OCI-LY1 (cell line): ENCODE results near the gene RPP14.
A peak's percentile ranks its signal among the peaks of the same experiment; 100 is the strongest.

Experiments used
- H2AFZ ChIP-seq: fragments of 200-600 bp; sonication (generic), shearing (Covaris generic); 2 replicates; pipeline ENCODE4 v1.6.0; 2014; ENCODE audit warnings: antibody characterized with exemption, mild to moderate bottlenecking, low read length
- H3F3A ChIP-seq: fragments of 200-600 bp; sonication (generic), shearing (Covaris generic); 2 replicates; pipeline ENCODE4 v1.6.0; 2014; ENCODE audit warnings: mild to moderate bottlenecking, antibody characterized with exemption, low read length, moderate library complexity; ENCODE audit not compliant: insufficient read depth
- H3K27ac ChIP-seq: fragments of 200-600 bp; sonication (generic); 2 replicates; pipeline ENCODE4 v1.5.1; 2014; ENCODE audit warnings: low read length, mixed run types, mild to moderate bottlenecking, low read depth; ENCODE audit not compliant: poor library complexity, severe bottlenecking
- H3K27me3 ChIP-seq: fragments of 200-600 bp; sonication (generic); 2 replicates; pipeline ENCODE4 v1.6.0; 2014; ENCODE audit warnings: antibody characterized with exemption, mild to moderate bottlenecking, low read length, moderate library complexity; ENCODE audit not compliant: insufficient read depth
- H3K36me3 ChIP-seq: fragments of 200-600 bp; sonication (generic); 2 replicates; pipeline ENCODE4 v1.6.1; 2014; ENCODE audit warnings: mild to moderate bottlenecking, antibody characterized with exemption, low read length, moderate library complexity, mixed read lengths; ENCODE audit not compliant: insufficient read depth
- H3K4me1 ChIP-seq: fragments of 200-600 bp; sonication (generic); 2 replicates; pipeline ENCODE4 v1.5.1; 2014; ENCODE audit warnings: mild to moderate bottlenecking, low read length, moderate library complexity; ENCODE audit not compliant: insufficient read depth, severe bottlenecking
- H3K4me2 ChIP-seq: fragments of 200-600 bp; sonication (generic), shearing (Covaris generic); 2 replicates; pipeline ENCODE4 v1.6.1; 2014; ENCODE audit warnings: low read length
- H3K4me3 ChIP-seq: fragments of 200-600 bp; sonication (generic); 2 replicates; pipeline ENCODE4 v1.5.1; 2014; ENCODE audit warnings: low read length, low read depth, mild to moderate bottlenecking, mixed read lengths; ENCODE audit not compliant: poor library complexity, severe bottlenecking
- H3K79me2 ChIP-seq: fragments of 200-600 bp; shearing (Covaris generic); 2 replicates; pipeline ENCODE4 v1.6.1; 2016; ENCODE audit warnings: mixed run types, low read length, mixed read lengths; ENCODE audit not compliant: insufficient read depth
- H3K9ac ChIP-seq: fragments of 200-600 bp; sonication (generic), shearing (Covaris generic); 2 replicates; pipeline ENCODE4 v1.6.1; 2014; ENCODE audit warnings: mild to moderate bottlenecking, low read length, mixed read lengths
- H3K9me2 ChIP-seq: fragments of 200-600 bp; sonication (generic), shearing (Covaris generic); 2 replicates; pipeline ENCODE4 v1.6.1; 2014; ENCODE audit warnings: low read depth, mild to moderate bottlenecking, low read length, mixed read lengths
- H3K9me3 ChIP-seq: fragments of 200-600 bp; shearing (Covaris generic); 2 replicates; pipeline ENCODE4 v1.6.1; 2014; ENCODE audit warnings: low read length, mixed read lengths
- H4K20me1 ChIP-seq: fragments of 200-600 bp; sonication (generic), shearing (Covaris generic); 2 replicates; pipeline ENCODE4 v1.6.0; 2016; ENCODE audit warnings: mild to moderate bottlenecking, low read length; ENCODE audit not compliant: insufficient read depth
- EZH2 ChIP-seq: fragments of 200-600 bp; sonication (generic), shearing (Covaris generic); IDR thresholded peaks from 2 replicates; pipeline ENCODE4 v1.8.0; 2017; ENCODE audit warnings: borderline replicate concordance, mixed run types, mild to moderate bottlenecking, antibody characterized with exemption, low read length, moderate library complexity, mixed read lengths
- TF ChIP-seq, protein P1 (sequence below): fragments of 200-600 bp; sonication (generic), shearing (Covaris generic); IDR thresholded peaks from 2 replicates; pipeline ENCODE4 v1.5.1; 2017; ENCODE audit warnings: mild to moderate bottlenecking, antibody characterized with exemption, low read length, moderate library complexity, mixed read lengths

The RPP14 gene

DNA sequence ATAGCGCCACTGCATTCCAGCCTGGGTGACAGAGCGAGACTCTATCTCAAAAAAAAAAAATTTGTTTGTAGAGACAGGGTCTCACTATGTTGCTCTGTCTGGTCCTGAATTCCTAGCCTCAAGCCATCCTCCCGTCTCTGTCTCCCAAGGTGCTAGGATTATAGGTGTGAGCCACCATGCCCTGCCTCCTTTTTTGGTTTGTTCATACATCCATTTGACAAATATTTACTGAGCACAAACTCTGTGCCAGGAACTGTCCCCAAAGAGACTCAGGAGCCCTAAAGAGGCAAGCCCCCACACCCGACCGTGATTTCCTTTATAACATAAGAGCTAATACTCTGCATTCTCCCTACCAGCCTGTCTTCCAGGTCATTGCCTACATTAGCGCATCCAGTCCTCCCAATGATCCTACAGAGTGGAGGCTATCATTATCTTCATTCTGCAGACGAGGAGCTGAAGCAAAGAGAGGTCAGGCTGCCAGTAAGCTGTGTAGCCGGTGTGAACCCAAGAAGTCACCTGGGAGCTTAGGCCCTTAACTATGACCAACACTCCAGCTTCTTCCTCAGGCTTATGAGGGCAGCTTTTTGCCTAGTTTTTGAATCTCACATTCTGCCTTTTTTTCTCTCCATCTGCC, 20.3 kb downstream of the RPP14 start:
- no peak overlapping the region for H3K4me2 ChIP-seq
- H3K36me3 ChIP-seq: no peaks in the 10 kb centered on the region
- H3F3A ChIP-seq: peaks cover 5% of the 10 kb centered on the region; the same call in 1 of the 2 replicates
- H3K79me2 ChIP-seq: no peaks in the 10 kb centered on the region
- H3K9ac ChIP-seq: no peak overlapping the region
- H3K9me3 ChIP-seq: no peaks in the 10 kb centered on the region
- no peak overlapping the region for H2AFZ ChIP-seq
- H3K27ac ChIP-seq: peak overlapping the region; percentile 33
- H4K20me1 ChIP-seq: no peaks in the 10 kb centered on the region
- H3K9me2 ChIP-seq: no peaks in the 10 kb centered on the region
- H3K4me1 ChIP-seq: peaks cover 64% of the 10 kb centered on the region
- no peak overlapping the region for H3K4me3 ChIP-seq
- TF ChIP-seq, protein P1, sequence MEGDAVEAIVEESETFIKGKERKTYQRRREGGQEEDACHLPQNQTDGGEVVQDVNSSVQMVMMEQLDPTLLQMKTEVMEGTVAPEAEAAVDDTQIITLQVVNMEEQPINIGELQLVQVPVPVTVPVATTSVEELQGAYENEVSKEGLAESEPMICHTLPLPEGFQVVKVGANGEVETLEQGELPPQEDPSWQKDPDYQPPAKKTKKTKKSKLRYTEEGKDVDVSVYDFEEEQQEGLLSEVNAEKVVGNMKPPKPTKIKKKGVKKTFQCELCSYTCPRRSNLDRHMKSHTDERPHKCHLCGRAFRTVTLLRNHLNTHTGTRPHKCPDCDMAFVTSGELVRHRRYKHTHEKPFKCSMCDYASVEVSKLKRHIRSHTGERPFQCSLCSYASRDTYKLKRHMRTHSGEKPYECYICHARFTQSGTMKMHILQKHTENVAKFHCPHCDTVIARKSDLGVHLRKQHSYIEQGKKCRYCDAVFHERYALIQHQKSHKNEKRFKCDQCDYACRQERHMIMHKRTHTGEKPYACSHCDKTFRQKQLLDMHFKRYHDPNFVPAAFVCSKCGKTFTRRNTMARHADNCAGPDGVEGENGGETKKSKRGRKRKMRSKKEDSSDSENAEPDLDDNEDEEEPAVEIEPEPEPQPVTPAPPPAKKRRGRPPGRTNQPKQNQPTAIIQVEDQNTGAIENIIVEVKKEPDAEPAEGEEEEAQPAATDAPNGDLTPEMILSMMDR: no peak
- no peak for TF ChIP-seq EZH2
- no peaks in the 10 kb centered on the region for H3K27me3 ChIP-seq

DNA sequence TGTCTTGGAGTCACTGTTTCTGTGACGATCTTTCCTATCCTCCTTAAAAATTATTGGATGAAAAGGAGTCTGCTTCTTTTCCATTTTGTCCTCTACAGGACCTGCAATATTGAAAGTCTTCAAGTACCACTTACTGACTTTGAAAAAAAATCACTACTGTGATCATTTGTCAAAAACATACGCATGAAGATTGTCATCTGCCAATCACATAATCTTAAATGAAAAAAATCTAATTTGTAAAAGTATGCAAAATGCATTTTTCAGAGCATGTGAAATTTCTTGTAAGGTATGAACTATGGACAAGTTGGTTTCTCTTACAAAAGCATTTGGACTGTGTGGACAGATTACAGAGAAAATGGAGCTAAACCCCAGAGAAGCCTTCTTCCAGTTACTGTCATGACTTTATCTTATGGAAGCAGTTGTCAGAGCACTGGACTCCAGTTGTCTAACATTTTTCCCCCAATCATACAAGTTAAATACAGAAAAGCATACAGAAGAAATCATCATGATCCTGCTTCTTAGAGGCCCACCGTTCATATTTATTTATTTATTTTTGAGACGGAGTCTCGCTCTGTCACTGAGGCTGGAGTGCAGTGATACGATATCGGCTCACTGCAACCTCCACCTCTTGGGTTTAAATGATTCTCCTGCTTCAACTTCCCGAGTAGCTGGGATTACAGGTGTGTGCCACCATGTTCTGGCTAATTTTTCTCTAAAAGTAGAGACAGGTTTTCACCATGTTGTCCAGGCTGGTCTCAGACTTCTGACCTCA, 23.3 kb downstream of the RPP14 start:
- no peaks in the 10 kb centered on the region for H3K9me2 ChIP-seq
- H3K9me3 ChIP-seq: no peaks in the 10 kb centered on the region
- H3K27ac ChIP-seq: peak overlapping the region; percentile 48
- peaks cover 47% of the 10 kb centered on the region for H3K4me1 ChIP-seq
- H3K79me2 ChIP-seq: peaks cover 21% of the 10 kb centered on the region
- no peak overlapping the region for H3K4me2 ChIP-seq
- no peak overlapping the region for H3K9ac ChIP-seq
- no peak overlapping the region for H3K4me3 ChIP-seq
- H3K27me3 ChIP-seq: no peaks in the 10 kb centered on the region
- peaks cover 3% of the 10 kb centered on the region; the same call in 1 of the 2 replicates for H3K36me3 ChIP-seq
- no peak overlapping the region for H2AFZ ChIP-seq
- TF ChIP-seq, protein P1: no peak
- TF ChIP-seq EZH2: no peak
- H4K20me1 ChIP-seq: no peaks in the 10 kb centered on the region
- H3F3A ChIP-seq: peaks cover 5% of the 10 kb centered on the region; the same call in 1 of the 2 replicates

DNA sequence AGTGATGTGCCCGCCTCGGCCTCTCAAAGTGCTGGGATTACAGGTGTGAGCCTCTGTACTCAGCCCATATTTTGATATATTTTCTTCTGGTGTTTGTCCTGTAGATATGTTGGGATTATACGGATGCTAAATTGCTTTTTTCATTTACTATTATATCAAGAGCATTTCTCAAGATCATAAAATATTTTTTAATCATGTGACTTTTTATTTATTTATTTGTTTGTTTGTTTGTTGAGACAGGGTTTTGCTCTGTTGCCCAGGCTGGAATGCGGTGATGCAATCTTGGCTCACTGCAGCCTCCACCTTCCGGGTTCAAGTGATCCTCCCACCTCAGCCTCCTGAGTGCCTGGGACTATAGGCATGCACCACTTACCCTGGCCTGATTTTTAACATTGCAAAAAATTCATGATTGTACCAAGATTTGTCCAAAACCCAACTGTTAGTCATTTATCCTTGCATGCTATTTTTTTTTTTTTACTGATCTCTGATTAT, 23.9 kb downstream of the RPP14 start:
- Histone ChIP-seq H3K4me3 (no peak overlapping the region), H3K9me3 (no peaks in the 10 kb centered on the region), H3K79me2 (peaks cover 26% of the 10 kb centered on the region), H3K36me3 (peaks cover 6% of the 10 kb centered on the region; the same call in 1 of the 2 replicates), H2AFZ (no peak overlapping the region), H3K27ac (peak overlapping the region; percentile 84), H3K9ac (no peak overlapping the region), H3K9me2 (no peaks in the 10 kb centered on the region), H3K4me2 (no peak overlapping the region), H3K4me1 (peaks cover 41% of the 10 kb centered on the region), H3K27me3 (no peaks in the 10 kb centered on the region), H4K20me1 (no peaks in the 10 kb centered on the region), H3F3A (peaks cover 5% of the 10 kb centered on the region; the same call in 1 of the 2 replicates)
- no peak for TF ChIP-seq EZH2
- TF ChIP-seq, protein P1: no peak
